ENCODE measurements around the gene PLP2. TPM values are rescaled to one million over a fixed set of nuclear protein-coding genes. Genes with fewer than 3 reads are reported as not detected.

Gene PLP2
- total and polyA plus RNA-seq, 8 donors: 36.0 to 126 (median 119) TPM

- H3K27ac ChIP-seq: no peak overlapping the region
- peak in 3 of 4 donors; percentile 24 to 43 (median 29) for TF ChIP-seq CTCF (IDR thresholded peaks at IDR 0.05)
- 49 to 56% methylated on average over 10 of the region's 10 CpGs for WGBS, 2 donors
- FAIRE-seq: no peak
- intact Hi-C loops (cut with DNase I): no loop called here
- no peaks in the 10 kb centered on the region for H3K27me3 ChIP-seq
- peak in 1 of 6 donors; percentile 35 for DNase-seq
- no peaks in the 10 kb centered on the region for H3K36me3 ChIP-seq
- no peak for ATAC-seq
- H3K4me1 ChIP-seq: peaks cover 0 to 9% (median 0%) of the 10 kb centered on the region in 3 donors
- H3K9me3 ChIP-seq: no peaks in the 10 kb centered on the region
- no peak overlapping the region for H3K4me3 ChIP-seq
These were observed 21.1 kb downstream of the PLP2 start for GRCh38 chrX:49192722-49193328.

- ATAC-seq: no peak
- no peak for FAIRE-seq
- WGBS, 2 donors: 62 to 67% methylated on average over 2 of the region's 2 CpGs
These were observed 21.9 kb downstream of the PLP2 start for GRCh38 chrX:49193542-49193964.

GRCh38 chrX:49197543-49198087 is 25.9 kb downstream of the PLP2 start:
- 66 to 70% methylated on average over 13 of the region's 13 CpGs for WGBS, 2 donors
- Histone ChIP-seq H3K9me3 (no peaks in the 10 kb centered on the region), H3K27me3 (no peaks in the 10 kb centered on the region), H3K27ac (no peak overlapping the region), H3K4me1 (peaks cover 0 to 5% (median 4%) of the 10 kb centered on the region in 3 donors), H3K4me3 (no peak overlapping the region), H3K36me3 (no peaks in the 10 kb centered on the region)
- intact Hi-C loops (cut with DNase I): no loop called here
- TF ChIP-seq CTCF (IDR thresholded peaks at IDR 0.05): no peak
- no peak for FAIRE-seq
- DNase-seq: no peak
- ATAC-seq: no peak

More at GRCh38 chrX:49193542-49193964, 21.9 kb downstream of the PLP2 start:
- Histone ChIP-seq H3K4me3 (no peak overlapping the region), H3K36me3 (no peaks in the 10 kb centered on the region), H3K4me1 (peaks cover 0 to 9% (median 0%) of the 10 kb centered on the region in 3 donors), H3K27me3 (no peaks in the 10 kb centered on the region), H3K9me3 (no peaks in the 10 kb centered on the region), H3K27ac (no peak overlapping the region)
- no peak for DNase-seq
- intact Hi-C loops (cut with DNase I): no loop called here
- TF ChIP-seq CTCF (IDR thresholded peaks at IDR 0.05): no peak

GRCh38 chrX:49198540-49199314 is 27.0 kb downstream of the PLP2 start:
- TF ChIP-seq CTCF (IDR thresholded peaks at IDR 0.05): no peak
- Histone ChIP-seq H3K4me1 (peaks cover 0 to 5% (median 4%) of the 10 kb centered on the region in 3 donors), H3K4me3 (no peak overlapping the region), H3K36me3 (no peaks in the 10 kb centered on the region), H3K27ac (no peak overlapping the region), H3K9me3 (no peaks in the 10 kb centered on the region), H3K27me3 (no peaks in the 10 kb centered on the region)
- no peak for ATAC-seq
- no peak for FAIRE-seq
- intact Hi-C loops (cut with DNase I): no loop called here
- no peak for DNase-seq
- 26 to 38% methylated on average over 12 of the region's 12 CpGs for WGBS, 2 donors

GRCh38 chrX:49199315-49199595 is 27.6 kb downstream of the PLP2 start:
- H3K36me3 ChIP-seq: no peaks in the 10 kb centered on the region
- DNase-seq (no peak), ATAC-seq (no peak), FAIRE-seq (no peak)
- no peak overlapping the region for H3K4me3 ChIP-seq
- no peak for TF ChIP-seq CTCF (IDR thresholded peaks at IDR 0.05)
- WGBS, 2 donors: 12 to 42% methylated on average over 10 to 11 of the region's 11 CpGs
- no peak overlapping the region for H3K27ac ChIP-seq
- no peaks in the 10 kb centered on the region for H3K27me3 ChIP-seq
- H3K4me1 ChIP-seq: peaks cover 0 to 5% (median 4%) of the 10 kb centered on the region in 3 donors
- no peaks in the 10 kb centered on the region for H3K9me3 ChIP-seq
- intact Hi-C loops (cut with DNase I): no loop called here
